Measurements from ENCODE around the gene FAU.
A peak's percentile ranks its signal among the peaks of the same experiment; 100 is the strongest.

Gene FAU

DNA sequence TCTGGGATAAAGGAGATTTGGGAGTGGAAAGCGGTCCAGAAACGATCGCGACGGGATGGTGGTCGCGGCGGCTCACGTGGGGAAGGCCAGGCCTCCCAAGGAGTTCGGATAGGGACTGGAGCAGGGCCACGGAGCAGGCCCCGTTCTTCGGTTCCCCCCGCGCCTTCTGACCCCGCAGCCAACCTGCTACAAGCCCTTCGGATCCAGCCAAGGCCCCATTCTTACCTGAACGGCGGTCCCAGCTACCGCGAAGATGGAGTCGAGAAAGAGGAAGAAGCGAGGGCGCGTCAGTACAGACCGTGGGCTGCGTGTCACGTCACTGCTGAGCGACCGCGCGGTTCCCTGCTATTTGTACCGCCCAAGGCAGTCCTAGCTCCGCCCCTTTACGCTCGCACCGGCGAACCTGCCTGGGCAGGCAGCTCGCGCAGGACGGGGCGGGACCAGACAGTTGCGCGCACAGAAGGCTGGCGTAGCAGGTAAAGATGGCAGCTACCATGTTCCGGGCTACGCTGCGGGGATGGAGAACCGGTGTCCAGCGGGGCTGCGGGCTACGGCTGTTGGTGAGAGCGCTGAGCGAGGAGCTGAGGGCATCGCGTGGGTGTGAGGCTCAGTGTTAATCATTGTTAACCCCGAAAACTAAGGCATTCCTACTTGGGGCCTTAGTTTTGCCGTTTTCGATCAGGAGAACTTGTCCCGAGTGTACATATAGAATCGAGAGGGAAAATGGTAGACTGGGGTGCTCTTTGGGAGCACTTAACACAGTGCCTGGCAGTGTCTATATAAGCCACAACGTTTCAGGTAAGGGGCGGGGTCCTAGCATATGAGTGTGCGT lies at the start of gene FAU, which contains the start of gene MRPL49:
TSS of gene FAU (minus strand) at position 270 of the 832 bp plus-strand sequence. CDS start 321 bp downstream, outside the sequence.
TSS of gene MRPL49 (plus strand) at position 457 of the 832 bp plus-strand sequence. CDS start at position 483, 26 bp downstream.
- Histone ChIP-seq H3K4me1 (peaks cover 19% of the 10 kb centered on the region), H3K36me3 (replicated peaks) (peaks cover 72% of the 10 kb centered on the region), H3K27me3 (ENCODE audit: low read depth) (no peaks in the 10 kb centered on the region), H3K9me3 (no peaks in the 10 kb centered on the region), H3K4me3 (peak within 1 kb of the TSS; percentile 94)
- peak; percentile 95 to 99 for DNase-seq (ENCODE audit: low spot score in 2 of 2)
- in situ Hi-C loops (cut with MboI; ENCODE audit: low sequenced_read_pairs), result loop anchor here (25.0 kb wide), 1 partner anchor 860 kb away; the partner anchor contains the start of gene PLCB3

DNA sequence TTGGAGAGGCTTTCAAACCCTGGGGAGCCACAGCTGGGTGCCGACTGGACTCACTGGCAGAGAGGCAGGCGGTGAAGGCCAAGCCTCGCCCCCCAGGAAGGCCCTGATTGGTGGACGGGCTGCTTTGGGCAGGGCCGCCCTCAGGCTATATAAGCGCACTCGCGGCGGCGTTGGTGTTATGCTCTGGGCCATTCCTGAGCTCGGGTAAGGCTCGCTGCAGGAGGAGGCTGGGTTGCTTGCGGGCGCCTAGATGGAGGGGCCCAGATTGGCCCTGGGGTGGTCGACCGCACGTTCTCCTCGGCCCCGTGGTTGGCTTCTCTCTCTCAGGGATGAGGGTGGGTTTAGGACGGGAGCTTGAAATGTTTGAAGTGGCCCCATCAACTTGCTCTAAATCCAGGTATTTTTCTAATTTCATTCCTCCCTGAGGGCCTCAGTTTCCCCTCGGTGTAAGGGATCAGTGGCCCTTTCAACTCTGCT lies 48.2 kb upstream of the FAU start, which contains the start of gene SPDYC:
TSS of gene SPDYC (plus strand) at position 176 of the 477 bp plus-strand sequence. CDS start 1,125 bp downstream, outside the sequence.
- in situ Hi-C loops (cut with MboI; ENCODE audit: low sequenced_read_pairs), result no loop called here
- H3K4me3 ChIP-seq, result no peak within 1 kb of the TSS

DNA sequence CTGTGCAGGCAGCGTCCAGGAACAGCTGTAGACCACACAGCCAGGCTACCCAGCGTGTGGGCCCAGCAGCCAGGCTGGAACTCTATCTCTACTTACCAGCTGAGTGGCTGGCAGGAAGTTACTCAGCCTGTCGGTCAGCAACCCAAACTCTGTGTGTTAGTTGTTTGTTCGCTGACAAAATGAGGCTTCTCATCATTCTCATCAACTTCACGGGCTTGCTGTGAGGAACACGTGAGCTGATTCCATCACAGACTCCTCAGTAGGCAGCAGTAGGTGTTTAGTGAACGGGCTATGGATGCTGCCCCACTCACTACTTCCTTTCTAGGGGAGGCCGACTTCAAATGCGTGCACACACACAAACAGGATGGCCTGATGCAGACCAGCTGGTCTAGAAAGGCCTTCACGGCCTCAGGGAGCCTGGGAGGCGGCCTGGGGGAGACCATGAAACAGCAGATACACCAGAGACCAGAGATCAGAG lies 47.3 kb upstream of the FAU start:
- no peak for DNase-seq (ENCODE audit: low spot score in 2 of 2)
- H3K4me1 ChIP-seq, result no peaks in the 10 kb centered on the region
- no peaks in the 10 kb centered on the region for H3K27me3 ChIP-seq (ENCODE audit: low read depth)
- no peaks in the 10 kb centered on the region for H3K9me3 ChIP-seq
- H3K4me3 ChIP-seq, result no peak overlapping the region
- no peaks in the 10 kb centered on the region for H3K36me3 ChIP-seq (replicated peaks)
- in situ Hi-C loops (cut with MboI; ENCODE audit: low sequenced_read_pairs), result no loop called here

More for the DNA sequence above, 48.2 kb upstream of the FAU start, which contains the start of gene SPDYC:
- Histone ChIP-seq H3K4me1 (no peaks in the 10 kb centered on the region), H3K36me3 (replicated peaks) (no peaks in the 10 kb centered on the region), H3K27me3 (ENCODE audit: low read depth) (no peaks in the 10 kb centered on the region), H3K9me3 (no peaks in the 10 kb centered on the region)
- DNase-seq (ENCODE audit: low spot score in 2 of 2), result peak in 1 of 2 experiments; percentile 40

DNA sequence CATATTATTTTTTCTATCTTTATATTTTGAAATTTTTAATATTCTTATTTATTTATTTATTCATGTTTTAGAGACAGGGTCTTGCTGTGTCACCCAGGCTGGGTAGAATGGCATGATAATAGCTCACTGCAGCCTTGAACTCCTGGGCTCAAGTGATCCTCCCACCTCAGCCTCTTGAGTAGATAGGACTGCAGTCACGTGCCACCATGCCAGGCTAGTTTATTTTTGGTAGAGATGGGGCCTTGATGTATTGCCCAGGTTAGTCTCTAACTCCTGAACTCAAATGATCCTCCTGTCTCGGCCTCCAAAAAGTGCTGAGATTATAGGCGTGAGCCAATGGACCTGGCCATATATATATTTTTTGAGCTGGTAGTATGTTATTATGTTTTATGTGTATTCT lies 45.7 kb upstream of the FAU start:
- in situ Hi-C loops (cut with MboI; ENCODE audit: low sequenced_read_pairs), result no loop called here
- no peak for DNase-seq (ENCODE audit: low spot score in 2 of 2)
- no peaks in the 10 kb centered on the region for H3K4me1 ChIP-seq

DNA sequence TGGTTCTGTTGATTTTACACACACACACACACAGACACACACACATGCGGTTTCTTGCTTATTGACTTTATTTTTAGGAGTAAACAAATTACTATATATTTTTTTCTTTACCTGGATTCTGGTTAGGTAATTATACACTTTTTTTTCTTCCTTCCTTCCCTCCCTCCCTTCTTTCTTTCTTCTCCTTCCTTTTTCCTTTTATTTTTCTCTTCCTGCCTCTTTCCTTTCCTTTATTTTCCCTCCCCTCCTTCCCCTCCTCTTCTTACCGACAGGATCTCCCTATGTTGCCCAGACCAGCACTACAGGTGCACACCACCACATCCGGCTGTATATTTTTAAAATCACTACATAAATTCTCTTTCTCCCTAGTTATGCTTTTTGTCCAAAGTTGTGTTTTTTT lies 45.0 kb upstream of the FAU start:
- H3K4me1 ChIP-seq, result no peaks in the 10 kb centered on the region
- no peaks in the 10 kb centered on the region for H3K36me3 ChIP-seq (replicated peaks)
- in situ Hi-C loops (cut with MboI; ENCODE audit: low sequenced_read_pairs), result no loop called here
- no peak overlapping the region for H3K4me3 ChIP-seq
- DNase-seq (ENCODE audit: low spot score in 2 of 2), result no peak
- no peaks in the 10 kb centered on the region for H3K27me3 ChIP-seq (ENCODE audit: low read depth)
- H3K9me3 ChIP-seq, result no peaks in the 10 kb centered on the region

More for the DNA sequence above, 45.7 kb upstream of the FAU start:
- Histone ChIP-seq H3K9me3 (no peaks in the 10 kb centered on the region), H3K36me3 (replicated peaks) (no peaks in the 10 kb centered on the region), H3K4me3 (no peak overlapping the region), H3K27me3 (ENCODE audit: low read depth) (no peaks in the 10 kb centered on the region)

DNA sequence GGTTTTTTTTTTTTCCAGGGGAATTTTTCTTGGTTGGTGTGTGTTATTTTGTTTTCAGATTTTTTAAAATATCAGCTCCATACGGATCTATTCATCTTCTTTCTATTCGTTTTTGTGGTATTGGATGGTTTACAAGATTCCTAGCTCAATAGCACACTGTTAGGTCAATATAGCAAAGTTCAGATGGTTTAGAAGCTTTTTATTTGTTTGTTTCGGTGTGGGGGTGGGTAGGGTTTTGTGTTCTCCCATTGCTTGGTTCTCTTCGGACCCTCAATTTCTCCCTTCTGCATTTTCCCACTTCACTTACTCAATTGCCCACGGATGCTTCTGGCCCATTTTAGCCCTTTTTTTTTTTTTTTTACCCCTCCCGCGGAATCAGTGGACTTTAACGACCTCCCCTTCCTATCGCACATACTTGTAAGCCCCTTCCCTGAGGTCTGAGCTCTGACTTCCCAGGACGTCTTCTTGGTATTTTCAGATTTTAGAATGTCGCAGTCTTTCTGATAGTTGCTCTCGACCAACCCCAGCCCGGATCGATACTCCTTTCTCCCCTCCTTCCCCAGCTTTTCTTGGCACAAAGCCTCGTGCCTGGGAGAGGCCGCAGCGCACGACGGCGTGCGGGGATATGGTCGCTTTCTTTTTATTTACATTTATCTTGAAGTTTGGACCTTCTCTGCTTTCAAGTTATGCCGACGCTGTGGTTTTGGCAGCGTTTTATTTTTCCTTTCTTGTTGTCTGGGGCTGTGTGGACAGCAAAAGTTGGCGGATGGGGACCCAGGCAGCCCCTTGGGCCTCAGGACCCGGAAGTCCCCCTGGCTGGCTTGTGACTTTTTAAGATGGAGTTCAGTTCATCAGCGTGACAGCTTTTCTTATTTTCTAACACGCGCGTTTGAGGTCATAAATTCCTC lies 43.7 kb upstream of the FAU start:
- in situ Hi-C loops (cut with MboI; ENCODE audit: low sequenced_read_pairs), result no loop called here
- H3K4me3 ChIP-seq, result no peak overlapping the region
- H3K36me3 ChIP-seq (replicated peaks), result no peaks in the 10 kb centered on the region
- no peaks in the 10 kb centered on the region for H3K4me1 ChIP-seq
- no peaks in the 10 kb centered on the region for H3K27me3 ChIP-seq (ENCODE audit: low read depth)
- no peaks in the 10 kb centered on the region for H3K9me3 ChIP-seq
- DNase-seq (ENCODE audit: low spot score in 2 of 2), result no peak

DNA sequence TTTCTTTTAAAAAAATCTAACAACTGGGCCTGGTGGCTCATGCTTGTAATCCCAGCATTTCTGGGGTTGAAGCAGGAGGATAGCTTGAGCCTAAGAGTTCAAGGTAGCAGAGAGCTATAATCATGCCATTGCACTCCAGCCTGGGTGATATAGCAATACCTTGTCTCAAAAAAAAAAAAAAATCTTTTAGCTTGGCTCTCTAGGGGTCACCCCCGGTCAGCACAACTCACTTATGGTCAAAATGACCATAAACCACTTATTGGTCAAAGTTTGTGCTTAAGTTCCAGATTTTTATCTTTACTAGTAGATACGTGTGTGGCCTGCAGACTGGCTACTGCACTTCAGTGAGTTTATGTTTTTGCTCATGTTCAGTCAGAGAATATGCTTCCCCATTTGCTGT lies 41.8 kb upstream of the FAU start:
- Histone ChIP-seq H3K9me3 (no peaks in the 10 kb centered on the region), H3K4me1 (no peaks in the 10 kb centered on the region), H3K27me3 (ENCODE audit: low read depth) (no peaks in the 10 kb centered on the region), H3K4me3 (no peak overlapping the region), H3K36me3 (replicated peaks) (no peaks in the 10 kb centered on the region)
- in situ Hi-C loops (cut with MboI; ENCODE audit: low sequenced_read_pairs), result no loop called here
- no peak for DNase-seq (ENCODE audit: low spot score in 2 of 2)

DNA sequence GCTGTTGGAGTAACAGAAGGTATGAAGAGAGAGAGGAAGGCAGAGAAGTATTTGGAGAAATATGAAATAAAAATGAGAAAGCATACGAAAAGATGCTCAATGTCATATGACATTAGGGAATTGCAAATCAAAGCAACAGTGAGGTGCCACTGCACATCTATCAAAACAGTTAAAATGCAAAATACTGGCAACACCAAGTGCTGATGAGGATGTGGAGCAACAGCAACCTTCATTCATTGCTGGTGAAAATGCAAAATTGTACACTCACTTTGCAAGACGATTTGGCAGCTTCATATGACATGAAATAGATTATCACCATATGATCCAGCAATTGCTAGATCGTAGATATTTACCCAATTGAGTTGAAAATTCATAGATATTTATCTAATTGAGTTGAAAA lies 38.7 kb upstream of the FAU start:
- Histone ChIP-seq H3K9me3 (no peaks in the 10 kb centered on the region), H3K4me1 (no peaks in the 10 kb centered on the region), H3K27me3 (ENCODE audit: low read depth) (no peaks in the 10 kb centered on the region), H3K4me3 (no peak overlapping the region), H3K36me3 (replicated peaks) (no peaks in the 10 kb centered on the region)
- no peak for DNase-seq (ENCODE audit: low spot score in 2 of 2)
- in situ Hi-C loops (cut with MboI; ENCODE audit: low sequenced_read_pairs), result no loop called here

DNA sequence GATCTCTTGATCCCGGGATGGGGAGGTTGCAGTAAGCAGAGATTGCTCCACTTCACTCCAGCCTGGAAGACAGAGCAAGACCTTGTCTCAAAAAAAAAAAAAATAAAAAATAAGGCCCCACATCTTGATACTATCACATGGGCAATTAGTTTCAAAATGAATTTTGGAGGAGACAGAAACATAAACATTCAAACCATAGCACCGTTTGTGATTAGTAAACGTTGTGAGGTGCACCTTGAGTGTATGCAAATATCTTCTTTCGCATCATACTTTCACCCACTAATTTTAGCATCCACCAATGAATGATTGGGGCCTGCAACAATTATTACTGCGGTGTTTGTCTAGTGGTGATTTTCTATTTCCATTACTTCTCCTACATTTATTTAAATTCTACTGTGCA lies 37.1 kb upstream of the FAU start:
- H3K4me1 ChIP-seq, result no peaks in the 10 kb centered on the region
- no peaks in the 10 kb centered on the region for H3K27me3 ChIP-seq (ENCODE audit: low read depth)
- H3K4me3 ChIP-seq, result no peak overlapping the region
- H3K36me3 ChIP-seq (replicated peaks), result no peaks in the 10 kb centered on the region
- no peak for DNase-seq (ENCODE audit: low spot score in 2 of 2)
- in situ Hi-C loops (cut with MboI; ENCODE audit: low sequenced_read_pairs), result no loop called here
- H3K9me3 ChIP-seq, result no peaks in the 10 kb centered on the region; the same call in 1 of the 2 replicates

DNA sequence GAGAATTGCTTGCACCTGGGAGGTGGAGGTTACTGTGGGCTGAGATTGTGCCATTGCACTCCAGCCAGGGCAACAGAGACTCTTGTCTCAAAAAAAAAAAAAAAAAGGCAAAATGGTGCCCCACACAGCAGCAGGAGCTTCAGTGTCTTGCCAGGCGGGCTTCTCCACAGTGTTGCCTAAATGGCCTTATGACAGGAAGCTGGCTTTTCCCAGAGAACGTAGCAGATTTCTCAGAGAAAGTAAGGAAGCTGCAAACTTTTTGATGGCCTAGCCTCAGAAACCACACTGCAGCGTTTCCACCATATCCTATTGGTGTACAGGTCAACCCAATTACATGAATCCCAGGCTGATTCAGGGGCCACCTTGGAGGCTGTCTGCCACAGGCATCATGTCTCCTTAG lies 35.4 kb upstream of the FAU start:
- Histone ChIP-seq H3K4me1 (no peaks in the 10 kb centered on the region), H3K9me3 (no peaks in the 10 kb centered on the region; the same call in 1 of the 2 replicates), H3K4me3 (no peak overlapping the region), H3K27me3 (ENCODE audit: low read depth) (peaks cover 2% of the 10 kb centered on the region; the same call in 1 of the 2 replicates), H3K36me3 (replicated peaks) (no peaks in the 10 kb centered on the region)
- no peak for DNase-seq (ENCODE audit: low spot score in 2 of 2)
- in situ Hi-C loops (cut with MboI; ENCODE audit: low sequenced_read_pairs), result no loop called here

DNA sequence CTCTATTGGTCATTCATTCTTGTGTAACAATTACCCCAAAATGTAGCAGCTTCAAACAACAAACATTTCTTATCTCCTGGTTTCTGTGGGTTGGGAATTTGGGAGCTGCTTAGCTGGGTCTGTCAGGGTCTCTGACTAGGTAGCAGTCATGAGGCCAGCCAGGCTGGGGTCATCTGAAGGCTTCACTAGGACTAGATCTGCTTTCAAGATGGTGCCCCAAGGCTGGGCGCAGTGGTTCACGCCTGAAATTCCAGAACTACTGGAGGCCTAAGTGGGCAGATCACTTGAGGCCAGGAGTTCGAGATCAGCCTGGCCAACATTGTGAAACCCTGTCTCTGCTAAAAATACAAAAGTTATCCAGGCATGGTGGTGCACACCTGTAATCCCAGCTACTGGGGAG lies 35.0 kb upstream of the FAU start:
- Histone ChIP-seq H3K9me3 (no peaks in the 10 kb centered on the region; the same call in 1 of the 2 replicates), H3K36me3 (replicated peaks) (no peaks in the 10 kb centered on the region), H3K27me3 (ENCODE audit: low read depth) (peaks cover 5% of the 10 kb centered on the region; the same call in 1 of the 2 replicates), H3K4me1 (no peaks in the 10 kb centered on the region), H3K4me3 (no peak overlapping the region)
- no peak for DNase-seq (ENCODE audit: low spot score in 2 of 2)
- in situ Hi-C loops (cut with MboI; ENCODE audit: low sequenced_read_pairs), result no loop called here

DNA sequence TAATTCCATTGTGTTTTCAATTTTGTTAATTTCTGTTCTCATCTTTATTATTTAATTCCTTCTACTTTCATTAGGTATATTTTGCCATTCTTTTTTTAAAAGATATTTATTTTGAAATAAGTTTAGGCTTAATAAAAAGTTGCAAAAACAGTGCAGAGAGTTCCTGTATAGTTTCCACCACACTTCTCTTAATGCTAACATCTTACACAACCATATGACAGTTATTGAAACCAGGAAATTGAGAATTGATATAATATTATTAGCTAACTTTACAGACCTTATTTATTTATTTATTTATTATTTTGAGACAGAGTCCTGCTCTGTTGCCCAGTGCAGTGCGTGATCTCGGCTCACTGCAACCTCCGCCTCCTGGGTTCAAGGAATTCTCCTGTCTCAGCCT lies 34.3 kb upstream of the FAU start:
- Histone ChIP-seq H3K9me3 (no peaks in the 10 kb centered on the region; the same call in 1 of the 2 replicates), H3K36me3 (replicated peaks) (no peaks in the 10 kb centered on the region), H3K4me1 (no peaks in the 10 kb centered on the region), H3K4me3 (no peak overlapping the region), H3K27me3 (ENCODE audit: low read depth) (peaks cover 5% of the 10 kb centered on the region; the same call in 1 of the 2 replicates)
- no peak for DNase-seq (ENCODE audit: low spot score in 2 of 2)
- in situ Hi-C loops (cut with MboI; ENCODE audit: low sequenced_read_pairs), result no loop called here

DNA sequence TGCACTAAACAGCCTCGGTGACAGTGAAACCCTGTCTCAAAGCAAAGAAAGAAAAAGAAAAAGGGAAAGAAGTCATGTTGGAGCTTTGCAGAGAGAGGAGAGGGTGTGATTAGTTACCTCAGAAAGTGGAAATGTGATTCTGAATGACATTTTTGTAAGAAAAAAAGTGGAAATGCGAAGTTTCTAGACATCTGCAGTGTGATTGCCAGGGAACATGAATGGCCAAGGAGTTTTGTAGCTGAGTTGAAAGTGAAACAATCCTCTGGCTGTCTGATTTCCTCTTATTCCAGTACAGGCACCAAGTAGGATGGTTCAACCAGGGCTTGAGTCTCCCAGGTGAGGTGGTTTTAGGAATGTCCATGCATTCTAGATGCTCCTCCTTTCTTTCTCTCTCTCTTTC lies 30.2 kb upstream of the FAU start:
- no peaks in the 10 kb centered on the region for H3K4me1 ChIP-seq
- no peak for DNase-seq (ENCODE audit: low spot score in 2 of 2)
- no peak overlapping the region for H3K4me3 ChIP-seq
- H3K9me3 ChIP-seq, result no peaks in the 10 kb centered on the region; the same call in 1 of the 2 replicates
- peaks cover 5% of the 10 kb centered on the region; the same call in 1 of the 2 replicates for H3K27me3 ChIP-seq (ENCODE audit: low read depth)
- H3K36me3 ChIP-seq (replicated peaks), result no peaks in the 10 kb centered on the region
- in situ Hi-C loops (cut with MboI; ENCODE audit: low sequenced_read_pairs), result no loop called here

All from HAP-1 (cell line).